HG02678 (cell line): ENCODE data around the gene TMCC3.

Experiments used
- ATAC-seq: cut with Tn5 transposase; IDR thresholded peaks from one replicate; pipeline ENCODE4 v1.9.1; 2021; ENCODE audit warnings: mild to moderate bottlenecking, moderate library complexity; ENCODE audit not compliant: unreplicated experiment

The TMCC3 gene

GRCh38 chr12:94536040-94536965 is 114.1 kb downstream of the TMCC3 start:
- ATAC-seq: no peak

- no peak for ATAC-seq
These were observed 114.8 kb downstream of the TMCC3 start for GRCh38 chr12:94535510-94535921.

- no peak for ATAC-seq
These were observed 115.4 kb downstream of the TMCC3 start for GRCh38 chr12:94534774-94535509.

GRCh38 chr12:94534278-94534677 is 116.1 kb downstream of the TMCC3 start:
- no peak for ATAC-seq

- ATAC-seq: peak; percentile 72
These were observed 117.6 kb downstream of the TMCC3 start for GRCh38 chr12:94532490-94533422.

GRCh38 chr12:94531196-94531720 is 119.1 kb downstream of the TMCC3 start:
- ATAC-seq: no peak

GRCh38 chr12:94525951-94526350 is 124.4 kb downstream of the TMCC3 start:
- peak; percentile 60 for ATAC-seq
